PC-3 (cell line): Measurements from ENCODE around the gene GABRG3.

ENCODE experiments used
- EZH2 ChIP-seq: fragments of 300-600 bp; sonication (generic); IDR thresholded peaks from one replicate; pipeline ENCODE4 v1.6.1; 2017; ENCODE audit warnings: antibody characterized with exemption, mild to moderate bottlenecking, low read length; ENCODE audit not compliant: unreplicated experiment
- EZH2phosphoT487 ChIP-seq: fragments of 300-600 bp; sonication (generic); IDR thresholded peaks from 2 replicates; pipeline ENCODE4 v1.6.1; 2018; ENCODE audit warnings: mild to moderate bottlenecking, antibody characterized with exemption, low read length, borderline replicate concordance
- TF ChIP-seq, protein P1 (sequence below): fragments of 300-600 bp; sonication (generic); conservative IDR thresholded peaks from 2 replicates; pipeline ENCODE4 v1.5.1; 2017; ENCODE audit warnings: antibody characterized with exemption, low read depth, mild to moderate bottlenecking, low read length

DNA sequence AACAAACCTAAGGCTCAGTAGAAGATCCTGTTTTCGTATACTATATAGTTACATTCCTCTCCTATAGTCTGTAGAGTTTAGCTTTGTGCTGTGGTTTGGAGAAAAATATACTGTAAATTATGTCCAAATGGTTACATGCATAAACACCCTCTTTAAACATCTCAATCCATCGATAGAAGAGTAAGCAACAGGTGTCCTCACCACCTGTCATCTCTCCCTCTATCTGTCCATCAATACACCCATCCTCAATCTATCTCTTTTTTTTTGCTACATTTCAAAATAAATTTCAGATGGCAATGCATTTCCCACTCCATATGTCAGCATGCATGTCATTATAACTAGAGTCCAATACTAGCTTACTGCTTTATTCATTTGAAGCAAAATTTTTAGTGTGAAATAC is 21.0 kb upstream of the GABRG3 start:
- TF ChIP-seq EZH2: no peak
- TF ChIP-seq, protein P1, sequence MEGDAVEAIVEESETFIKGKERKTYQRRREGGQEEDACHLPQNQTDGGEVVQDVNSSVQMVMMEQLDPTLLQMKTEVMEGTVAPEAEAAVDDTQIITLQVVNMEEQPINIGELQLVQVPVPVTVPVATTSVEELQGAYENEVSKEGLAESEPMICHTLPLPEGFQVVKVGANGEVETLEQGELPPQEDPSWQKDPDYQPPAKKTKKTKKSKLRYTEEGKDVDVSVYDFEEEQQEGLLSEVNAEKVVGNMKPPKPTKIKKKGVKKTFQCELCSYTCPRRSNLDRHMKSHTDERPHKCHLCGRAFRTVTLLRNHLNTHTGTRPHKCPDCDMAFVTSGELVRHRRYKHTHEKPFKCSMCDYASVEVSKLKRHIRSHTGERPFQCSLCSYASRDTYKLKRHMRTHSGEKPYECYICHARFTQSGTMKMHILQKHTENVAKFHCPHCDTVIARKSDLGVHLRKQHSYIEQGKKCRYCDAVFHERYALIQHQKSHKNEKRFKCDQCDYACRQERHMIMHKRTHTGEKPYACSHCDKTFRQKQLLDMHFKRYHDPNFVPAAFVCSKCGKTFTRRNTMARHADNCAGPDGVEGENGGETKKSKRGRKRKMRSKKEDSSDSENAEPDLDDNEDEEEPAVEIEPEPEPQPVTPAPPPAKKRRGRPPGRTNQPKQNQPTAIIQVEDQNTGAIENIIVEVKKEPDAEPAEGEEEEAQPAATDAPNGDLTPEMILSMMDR: no peak
- no peak for TF ChIP-seq EZH2phosphoT487
